SK-MEL-5 (cell line): ENCODE measurements around the gene PDGFA. TPM values are rescaled to one million over a fixed set of nuclear protein-coding genes. Genes with fewer than 3 reads are reported as not detected.

ENCODE experiments used
- DNase-seq: peaks from one replicate; pipeline ENCODE4 v3.0.0-alpha.2; 2016; ENCODE audit warnings: low read depth, low spot score
- in situ Hi-C: cut with HindIII; loops from 2 replicates; pipeline ENCODE4 v1.10.0; 2016; ENCODE audit warnings: low sequenced_read_pairs, high pct_unique_total_duplicates, low pct_unique_long_range_greater_than_20kb
- total RNA-seq: library from RNA; depleted of rRNA; stranded (reverse); fragments of >200 nt; shearing (Covaris generic); gene quantifications from 2 replicates; pipeline ENCODE4 v1.2.3, GENCODE V29; 2014

PDGFA gene
- total RNA-seq, 1 experiment from 2014 or later = 2.9 TPM

DNA sequence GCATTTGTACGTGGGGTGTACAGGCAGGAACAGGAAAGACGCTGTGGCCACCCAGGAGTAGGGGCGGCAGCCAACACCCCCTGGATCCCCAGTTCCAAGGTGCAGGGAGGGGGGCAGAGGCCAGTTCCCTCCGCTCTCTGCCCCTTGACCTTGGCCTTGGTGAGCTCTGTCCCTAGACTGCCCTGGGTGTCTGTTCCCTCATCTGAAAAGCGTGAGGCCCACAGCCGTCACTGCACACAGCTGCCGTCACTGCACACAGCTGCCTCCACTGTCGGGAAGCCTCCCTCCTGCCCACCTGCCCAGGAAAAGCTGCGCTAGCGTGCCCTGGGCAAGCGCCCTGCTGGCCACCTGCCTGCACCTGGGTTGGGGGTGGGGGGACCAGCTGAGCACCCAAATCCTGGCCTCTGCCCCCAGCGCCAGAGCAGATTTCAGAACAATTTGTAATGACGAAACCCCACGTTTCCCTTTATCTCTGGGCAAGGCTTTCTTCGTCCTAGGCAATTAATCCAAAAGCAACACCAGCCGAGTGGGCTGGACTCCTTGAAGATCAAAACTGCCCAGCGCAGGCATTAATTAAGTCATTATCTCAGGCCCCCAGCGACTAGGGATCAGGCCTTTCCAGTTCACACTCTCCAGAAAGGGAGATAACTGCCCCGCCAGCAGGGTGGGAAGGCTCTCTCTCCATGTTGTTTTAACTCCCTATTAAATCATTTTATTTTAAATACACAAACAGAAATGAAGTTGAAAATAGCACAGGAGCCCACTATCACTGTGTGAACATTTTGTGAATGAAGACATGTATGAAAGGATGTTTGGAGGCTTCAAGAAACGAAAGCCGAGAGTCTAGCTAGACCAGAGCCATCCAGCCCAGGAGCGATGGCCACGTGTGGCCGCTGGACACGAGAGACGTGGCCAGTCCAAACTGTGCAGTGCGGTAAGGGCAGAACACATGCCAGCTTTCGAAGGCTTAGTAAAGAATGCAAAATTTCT is 4.0 kb upstream of the PDGFA start:
- in situ Hi-C loops = no loop called here
- no peak for DNase-seq

DNA sequence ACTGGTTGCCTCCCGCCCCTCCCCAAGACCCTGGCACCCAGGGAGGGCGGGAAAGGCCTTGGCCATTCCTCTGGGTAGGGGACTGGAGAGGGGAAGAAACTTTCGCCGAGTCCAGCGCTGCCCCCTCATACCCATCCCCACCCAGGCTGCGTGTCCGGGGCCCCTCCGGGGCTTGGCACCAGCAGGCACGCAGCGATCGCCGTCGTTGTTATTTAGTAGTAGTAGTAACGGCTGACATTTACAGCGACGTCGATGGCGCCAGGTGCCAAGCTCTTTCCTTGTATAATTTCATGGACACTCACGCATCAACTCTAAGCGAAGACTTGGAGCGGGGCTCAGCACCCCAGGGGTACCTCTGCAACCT is 3.3 kb upstream of the PDGFA start:
- in situ Hi-C loops = no loop called here

DNA sequence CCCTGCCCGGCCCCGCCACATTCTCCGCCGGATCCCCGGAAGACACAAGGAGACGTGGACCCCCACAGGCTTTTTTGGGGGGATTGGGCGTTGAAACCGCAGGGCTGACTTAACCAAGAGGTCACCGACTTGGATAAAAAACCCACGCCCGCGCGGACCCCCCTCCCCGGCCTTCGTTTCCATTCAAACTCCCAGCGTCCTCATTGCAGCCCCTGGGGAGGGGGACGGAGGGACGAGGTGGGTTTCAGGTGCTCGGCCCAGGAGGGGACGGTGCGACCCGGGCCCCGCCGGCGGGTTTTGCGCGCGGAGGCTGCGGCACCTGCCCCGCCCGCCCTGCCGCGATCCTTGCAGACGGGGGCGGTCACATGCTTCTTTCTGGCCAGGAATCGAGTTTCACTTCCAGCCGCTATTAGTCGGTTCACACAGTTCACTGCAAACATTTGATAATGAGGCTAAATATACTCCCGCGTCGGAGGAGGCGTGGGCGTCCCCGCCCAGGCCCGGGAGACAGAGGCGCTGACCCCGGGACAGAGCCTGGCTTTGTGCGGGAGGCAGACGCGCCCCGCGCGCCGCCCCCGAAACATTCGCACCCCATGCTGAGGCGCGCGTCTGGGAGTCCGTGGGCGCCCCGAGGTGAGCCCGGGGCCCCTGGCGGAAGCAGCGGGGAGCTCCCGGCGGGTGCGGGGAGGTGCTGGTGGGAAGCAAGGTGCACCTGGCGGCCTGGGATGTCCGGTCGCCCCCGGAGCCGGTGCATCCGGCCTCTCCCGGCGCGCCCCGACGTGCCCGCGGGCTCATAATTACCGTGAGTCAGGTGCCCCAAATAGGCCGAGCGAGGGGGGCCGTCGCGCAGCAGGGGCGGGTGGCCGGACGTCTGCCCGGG is 2.7 kb upstream of the PDGFA start:
- DNase-seq = peak; percentile 22
- in situ Hi-C loops = no loop called here

More for the DNA sequence above, 3.3 kb upstream of the PDGFA start:
- DNase-seq = no peak

DNA sequence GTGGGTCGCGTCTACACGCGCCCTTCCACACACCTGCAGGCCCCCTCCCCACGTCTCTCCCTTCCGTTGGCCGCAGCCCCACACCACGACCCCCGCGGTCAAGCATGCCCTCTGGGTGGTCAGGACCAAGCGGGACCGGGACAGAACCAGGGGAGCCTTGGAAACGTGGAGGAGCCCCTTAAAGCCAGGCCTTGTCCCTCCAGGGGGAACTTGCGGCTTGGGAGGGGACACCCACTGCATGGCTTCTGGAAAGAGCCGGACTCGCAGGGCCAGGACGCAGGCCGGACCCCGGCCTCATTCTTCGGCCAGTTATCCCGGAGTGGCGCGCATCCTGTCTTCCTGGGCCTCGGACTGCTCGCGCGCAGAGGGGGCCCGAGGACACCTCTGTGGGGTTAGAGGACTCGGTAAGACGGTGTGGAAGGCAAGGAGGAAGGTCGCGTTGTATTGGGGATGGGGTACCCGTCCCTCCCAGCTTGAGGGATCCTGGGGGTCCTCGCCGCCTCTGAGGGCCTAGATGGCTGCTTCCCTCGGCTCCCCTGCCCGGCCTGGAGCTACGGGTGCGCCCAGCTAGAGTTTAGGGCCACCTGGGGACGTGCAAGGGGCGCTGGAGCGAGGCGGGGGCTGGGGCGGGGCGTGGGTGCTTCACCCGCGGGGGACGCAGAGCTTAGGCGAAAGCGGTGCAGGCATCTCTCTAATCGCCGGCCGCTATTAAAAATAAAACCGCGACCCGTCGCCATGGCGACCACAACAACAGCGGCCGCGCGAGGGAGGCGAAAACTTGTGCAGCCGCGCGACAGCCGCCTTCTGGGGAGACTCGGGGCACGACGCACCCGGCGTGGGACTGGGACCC is 1.8 kb upstream of the PDGFA start:
- in situ Hi-C loops = no loop called here
- DNase-seq = no peak

DNA sequence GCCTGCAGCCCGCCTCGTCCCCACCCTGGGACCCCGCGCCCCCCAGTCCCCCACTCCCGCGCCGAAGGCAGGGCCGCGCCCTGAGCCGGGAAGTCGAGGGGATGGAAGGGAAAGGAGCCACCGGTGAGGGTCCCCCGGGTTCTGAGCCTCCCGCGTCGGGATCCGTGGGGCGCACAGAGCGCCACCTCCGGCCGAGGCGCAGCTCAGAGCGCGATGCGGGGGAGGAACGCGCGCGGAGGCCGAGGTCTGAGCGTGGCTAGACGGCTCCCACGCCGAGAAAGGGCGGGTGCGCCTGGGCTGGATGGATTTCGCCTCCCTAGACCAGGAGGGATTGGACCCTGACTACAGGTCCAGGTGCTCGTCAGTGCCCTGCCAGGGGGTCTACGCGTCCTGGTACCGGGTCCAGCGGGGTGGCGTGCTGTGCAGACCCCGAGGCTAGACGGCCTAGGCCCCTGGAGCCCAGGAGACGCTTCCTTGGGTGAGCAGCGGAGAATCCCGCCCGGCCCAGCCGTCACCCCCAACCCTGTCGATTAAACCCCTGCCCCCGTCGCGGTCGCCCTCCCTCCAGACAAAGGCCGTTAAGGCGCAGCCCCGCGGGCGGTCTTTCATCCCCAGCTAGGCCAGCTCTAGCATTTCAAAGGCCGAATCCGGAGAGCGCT is 986 bp upstream of the PDGFA start:
- no peak for DNase-seq
- in situ Hi-C loops = no loop called here

DNA sequence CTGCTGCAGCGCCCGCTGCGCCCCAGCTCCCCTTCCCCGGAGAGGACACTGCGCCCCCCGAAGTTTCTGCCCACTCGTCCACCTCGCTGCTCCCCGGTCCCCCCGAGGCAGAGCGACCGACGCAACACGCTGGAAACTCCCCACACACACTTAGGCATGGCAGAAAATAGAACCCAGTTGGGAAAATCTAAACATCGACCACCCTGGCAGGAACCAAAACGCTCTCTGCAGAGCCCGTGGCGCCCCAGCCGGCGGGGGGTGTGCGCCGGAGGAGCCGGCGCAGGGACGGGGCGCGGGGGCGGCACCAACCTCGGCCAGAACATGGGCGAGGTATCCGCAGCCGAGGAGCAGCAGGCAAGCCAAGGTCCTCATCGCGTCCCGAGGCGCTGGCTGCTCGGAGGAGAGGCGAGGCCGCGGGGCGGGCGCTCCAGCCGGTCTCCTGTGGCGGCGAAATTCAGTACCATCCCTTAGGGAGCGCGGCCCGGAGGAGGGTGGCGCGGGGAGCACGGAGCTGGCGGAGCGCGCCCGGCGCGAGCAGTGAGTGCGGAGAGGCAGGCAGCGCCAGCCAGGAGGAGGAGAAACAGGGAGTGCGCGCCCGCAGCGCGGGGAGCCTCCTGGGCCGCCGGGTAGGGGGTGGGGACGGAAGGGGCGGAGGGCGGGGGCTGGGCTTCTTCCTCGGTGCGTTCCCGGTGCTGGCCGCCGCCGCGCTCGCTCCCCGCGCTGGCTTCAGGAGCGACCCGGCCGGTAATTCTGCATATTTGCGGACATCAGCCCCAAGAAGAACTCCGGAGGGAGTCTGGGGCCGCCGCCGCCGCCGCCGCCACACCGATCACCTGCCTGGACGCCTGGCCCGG is 789 bp downstream of the PDGFA start:
- DNase-seq = peak; percentile 62
- in situ Hi-C loops = no loop called here

DNA sequence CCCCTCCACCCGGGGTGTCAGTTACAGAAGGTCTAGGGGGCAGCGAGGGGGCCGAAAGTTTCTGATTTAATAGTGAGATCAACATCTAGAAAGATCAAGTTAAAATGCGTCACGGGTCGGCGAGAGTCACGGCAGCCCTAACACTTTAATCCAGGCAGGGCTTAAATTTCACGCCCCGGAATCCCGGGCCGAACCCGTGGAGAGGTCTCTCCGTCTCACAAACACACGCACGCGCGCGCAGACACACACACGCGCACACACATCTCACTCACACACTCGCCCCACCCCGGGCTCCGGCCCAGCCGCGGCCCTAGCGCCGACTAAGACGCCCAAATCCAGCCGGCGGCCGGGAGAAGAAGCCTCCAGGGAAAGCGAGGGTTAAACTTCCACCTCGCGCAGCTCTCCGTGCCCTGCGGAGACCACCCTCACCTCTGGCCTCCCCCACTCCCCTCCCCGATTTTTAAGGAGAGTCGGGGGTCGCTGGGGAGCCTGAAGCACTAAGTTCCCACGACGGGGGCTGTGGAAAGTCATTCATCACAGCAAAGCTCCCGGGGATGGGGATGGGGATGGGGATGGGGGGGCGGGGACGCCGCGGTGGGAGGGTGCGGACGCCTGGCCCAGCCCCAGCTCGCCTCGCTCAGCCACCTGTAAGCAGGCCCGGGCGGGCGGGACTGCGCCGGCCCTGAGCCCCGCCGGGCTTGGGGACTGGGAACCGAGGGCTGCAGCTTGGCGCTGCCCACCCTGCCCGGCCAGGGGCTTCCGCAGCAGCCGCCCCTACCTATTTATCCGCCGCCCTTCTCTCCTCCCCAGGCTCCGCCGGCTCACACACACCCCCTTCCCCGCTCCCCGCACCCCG is 1.6 kb downstream of the PDGFA start:
- DNase-seq = no peak
- in situ Hi-C loops = no loop called here

DNA sequence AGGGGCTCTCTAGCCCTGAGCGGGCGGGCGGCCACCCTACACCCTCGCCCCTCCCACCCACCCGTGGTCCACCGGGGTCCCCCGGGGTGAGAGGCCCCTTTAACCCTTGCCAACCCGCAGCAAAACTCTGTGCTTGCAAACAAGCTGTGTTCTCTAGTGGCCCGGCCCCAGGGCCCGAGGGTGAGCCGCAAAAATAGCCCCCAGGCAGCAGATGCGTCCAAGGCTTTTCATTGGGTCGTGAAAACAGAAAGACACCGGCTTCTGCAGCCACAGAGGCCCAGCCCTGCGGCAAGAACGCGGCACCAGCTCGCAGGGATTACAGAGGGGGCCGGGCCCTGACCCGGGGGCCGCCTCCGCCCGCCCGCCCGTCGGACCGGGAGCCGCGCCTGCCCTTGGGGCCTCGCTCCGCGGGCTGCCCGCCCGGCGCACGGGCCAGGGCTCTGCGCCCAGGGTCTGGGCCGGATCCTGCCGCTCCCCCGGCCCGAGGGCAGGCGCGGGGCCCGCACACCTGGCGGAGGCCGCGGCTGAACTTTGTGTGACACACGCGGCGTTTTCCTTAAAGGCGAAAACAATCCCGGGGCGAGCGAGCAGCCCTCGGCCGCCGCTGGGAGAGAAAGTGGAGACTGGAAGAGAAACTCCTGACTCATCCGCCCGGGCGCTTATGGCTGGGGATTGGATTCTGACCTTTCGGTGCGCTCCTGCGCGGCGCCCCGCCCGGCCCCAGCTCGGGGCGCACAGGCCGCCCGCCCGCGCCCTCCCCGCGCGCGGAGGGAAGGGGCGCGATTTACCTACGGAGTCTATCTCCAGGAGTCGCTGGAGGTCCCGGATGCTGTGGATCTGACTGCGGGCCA is 2.8 kb downstream of the PDGFA start:
- in situ Hi-C loops = no loop called here

DNA sequence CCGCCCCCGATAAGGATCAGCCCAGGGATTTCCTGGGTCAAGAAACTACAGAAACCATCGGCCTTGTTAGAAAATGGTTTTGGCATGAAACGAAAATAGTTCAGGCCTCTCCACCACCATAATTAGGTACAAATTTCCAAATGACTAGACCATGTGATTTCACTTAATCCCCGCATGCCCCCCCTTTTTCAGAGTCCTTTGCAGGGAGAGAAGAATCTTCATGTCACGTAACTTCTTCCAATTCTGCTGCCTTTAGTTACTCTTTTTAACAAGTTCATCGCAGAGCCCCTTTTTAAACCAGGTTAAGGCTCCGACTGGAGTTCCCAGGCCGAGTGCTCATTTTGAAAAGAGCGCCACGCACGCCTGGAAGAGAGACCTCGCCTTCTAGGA is 3.4 kb downstream of the PDGFA start:
- in situ Hi-C loops = no loop called here
- no peak for DNase-seq

More for the DNA sequence above, 2.8 kb downstream of the PDGFA start:
- no peak for DNase-seq

DNA sequence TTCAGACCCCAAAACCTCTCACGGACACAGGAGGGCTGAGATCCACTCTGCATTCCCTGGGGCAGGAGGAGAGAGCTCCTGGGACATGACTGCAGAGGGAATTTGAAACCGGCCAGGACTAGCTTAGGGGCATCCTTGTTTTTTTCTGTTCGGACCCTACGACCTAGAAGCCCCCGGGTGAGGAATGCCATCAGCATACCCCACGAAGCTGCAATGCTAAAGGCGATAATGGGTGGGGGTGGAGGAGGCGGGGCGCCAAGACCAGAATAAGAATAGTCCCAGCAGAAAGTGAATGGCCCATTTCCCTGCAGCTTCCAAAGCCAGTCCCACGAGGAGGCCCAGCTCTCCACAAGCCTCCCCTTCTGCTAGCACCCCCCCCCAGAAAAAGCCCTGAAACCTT is 4.0 kb downstream of the PDGFA start:
- no peak for DNase-seq
- in situ Hi-C loops = no loop called here

DNA sequence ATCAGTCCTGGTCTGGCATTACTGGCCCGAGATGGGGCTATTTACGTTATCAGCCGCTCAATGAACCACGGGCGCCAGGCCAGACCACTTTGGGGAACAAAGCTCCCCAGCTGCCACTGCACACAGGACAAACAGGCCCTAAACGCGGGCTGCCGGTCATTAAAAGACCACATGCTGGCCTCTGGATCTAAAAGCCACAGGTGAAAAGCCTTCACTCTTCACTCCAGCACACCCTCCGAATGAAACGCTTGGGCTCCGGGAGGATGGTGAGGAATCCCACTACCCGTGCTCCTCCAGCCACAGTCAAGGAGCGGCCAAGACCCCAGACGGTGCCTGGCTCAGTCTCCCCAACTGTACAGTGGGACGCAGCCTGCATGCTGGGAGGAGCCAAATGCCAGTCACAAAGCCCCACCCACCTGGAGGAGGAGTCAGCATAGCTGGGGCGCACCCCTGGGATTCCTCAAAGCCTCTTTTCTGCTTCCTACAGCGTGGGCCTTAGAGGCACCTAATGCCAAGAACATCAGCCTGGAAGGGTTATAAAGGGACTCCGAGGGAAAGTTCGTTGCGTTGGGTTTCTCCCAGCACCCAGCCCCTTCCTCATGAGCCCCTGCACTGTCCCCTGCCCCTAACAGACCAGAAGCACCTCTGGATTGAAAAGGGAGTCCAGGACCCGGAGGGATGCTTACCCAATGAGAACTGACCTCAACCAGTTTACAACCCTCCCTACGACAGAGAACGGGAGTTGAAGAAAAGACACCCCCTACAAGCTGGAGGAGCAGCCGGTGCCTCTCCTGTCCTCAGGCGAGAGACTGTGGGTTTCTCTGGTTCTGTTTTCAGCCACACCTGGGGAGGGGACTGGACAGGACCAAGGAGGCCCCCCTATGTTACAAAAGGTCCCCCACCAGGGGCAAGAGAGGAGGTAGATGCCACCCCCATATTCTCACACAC is 4.7 kb downstream of the PDGFA start:
- peak; percentile 26 for DNase-seq
- in situ Hi-C loops = no loop called here

DNA sequence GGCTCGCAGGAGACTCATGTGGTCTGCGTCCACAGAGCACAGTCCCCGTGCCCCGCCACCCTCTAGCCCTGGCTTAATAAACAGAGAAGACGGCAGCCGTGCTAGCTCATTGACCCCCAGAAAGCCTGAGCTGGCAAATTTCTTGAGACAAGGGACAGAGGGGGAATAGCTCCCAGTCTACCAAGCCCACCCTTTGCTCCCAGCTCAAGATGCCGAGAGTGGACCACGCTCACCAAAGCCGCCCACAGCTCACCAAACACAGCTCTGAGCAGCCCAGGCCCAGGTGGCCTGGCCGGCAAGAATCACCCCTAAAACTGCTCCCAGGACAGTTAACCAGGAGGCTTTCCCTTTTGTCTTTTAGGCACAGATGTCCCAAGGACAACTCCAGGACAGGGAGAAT is 5.4 kb downstream of the PDGFA start:
- DNase-seq = no peak
- in situ Hi-C loops = no loop called here

DNA sequence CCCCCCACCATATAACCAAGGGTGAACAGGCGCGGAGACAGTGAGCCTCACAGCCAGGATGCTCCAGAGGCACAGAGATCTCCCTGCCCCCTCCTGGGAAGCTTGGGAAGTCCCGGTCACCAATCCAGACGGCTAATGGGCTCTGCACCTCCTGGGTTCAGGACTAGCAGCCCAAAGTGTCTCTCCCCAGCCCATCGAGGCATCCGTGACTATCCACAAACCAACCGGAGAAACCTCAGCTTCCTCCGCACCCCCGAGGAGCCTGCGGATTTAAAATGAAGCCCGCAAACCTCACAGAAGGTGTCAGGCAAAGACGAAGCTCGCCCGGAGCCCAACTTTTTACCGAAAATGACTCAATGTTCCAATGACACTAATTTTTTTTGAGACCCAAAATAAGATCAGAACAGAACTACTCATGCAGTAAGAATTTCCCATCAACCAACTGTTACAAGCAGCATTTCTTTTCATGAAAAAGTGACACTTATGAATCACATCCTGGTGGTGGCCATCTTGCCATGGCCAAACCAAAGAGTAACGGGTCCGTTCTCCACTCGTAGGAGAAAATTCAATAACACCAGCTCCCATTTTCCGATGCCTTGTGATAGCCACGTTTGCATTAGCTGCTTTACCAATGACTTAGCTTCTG is 6.0 kb downstream of the PDGFA start:
- in situ Hi-C loops = no loop called here
- no peak for DNase-seq
